ENCODE data around the gene CDH23.
A peak's percentile ranks its signal among the peaks of the same experiment; 100 is the strongest.

CDH23 gene

DNA sequence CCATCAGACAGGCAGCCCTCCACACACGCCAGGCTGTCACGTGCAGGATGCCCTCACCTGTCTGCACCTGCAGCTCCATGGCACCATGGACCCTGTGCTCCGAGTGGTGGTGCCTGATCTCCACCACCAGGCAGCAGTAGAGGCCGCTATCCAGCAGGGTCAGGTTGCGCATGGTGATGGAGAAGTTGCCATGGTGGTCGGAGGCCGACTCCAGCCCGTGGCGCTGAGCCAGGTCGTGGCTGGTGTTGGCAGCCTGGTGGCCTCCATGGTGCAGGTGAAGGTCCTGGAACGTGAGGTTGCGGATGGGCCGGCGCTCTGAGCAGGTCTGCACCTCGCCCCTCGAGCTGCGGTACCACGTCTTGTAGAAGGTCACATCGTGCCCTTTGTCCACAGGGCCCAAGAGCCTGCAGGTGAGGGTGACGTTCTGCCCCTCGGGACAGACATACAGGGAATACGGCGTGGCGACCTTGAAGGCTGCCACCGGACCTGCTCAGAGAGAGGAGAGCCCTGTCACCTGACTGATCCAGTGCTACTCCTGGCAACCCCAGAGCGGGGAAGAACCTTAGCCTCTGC is 364.9 kb downstream of the CDH23 start:
- no peak for DNase-seq (ENCODE audit: extremely low read depth in 1 of 2, low read depth in 1 of 2)

DNA sequence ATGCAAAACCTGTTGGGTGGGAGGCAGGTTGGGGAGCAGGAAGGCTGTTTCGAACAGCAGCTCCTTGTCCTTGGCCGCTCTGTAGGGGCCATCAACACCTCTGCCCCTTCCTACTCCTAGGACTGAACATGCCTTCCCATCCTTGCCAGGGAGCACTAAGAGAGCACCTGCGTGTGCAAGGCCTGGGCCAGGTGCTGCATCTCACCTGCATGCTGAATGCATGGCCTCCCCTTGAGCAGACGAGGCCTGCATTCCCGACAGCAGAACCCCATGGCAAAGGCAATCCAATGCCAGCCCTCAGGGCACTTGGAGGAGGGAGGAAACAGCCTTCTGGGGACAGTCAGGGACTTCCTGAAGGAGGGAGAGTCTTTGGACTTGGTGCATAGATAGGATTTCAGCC is 365.6 kb downstream of the CDH23 start:
- no peak for DNase-seq (ENCODE audit: extremely low read depth in 1 of 2, low read depth in 1 of 2)

DNA sequence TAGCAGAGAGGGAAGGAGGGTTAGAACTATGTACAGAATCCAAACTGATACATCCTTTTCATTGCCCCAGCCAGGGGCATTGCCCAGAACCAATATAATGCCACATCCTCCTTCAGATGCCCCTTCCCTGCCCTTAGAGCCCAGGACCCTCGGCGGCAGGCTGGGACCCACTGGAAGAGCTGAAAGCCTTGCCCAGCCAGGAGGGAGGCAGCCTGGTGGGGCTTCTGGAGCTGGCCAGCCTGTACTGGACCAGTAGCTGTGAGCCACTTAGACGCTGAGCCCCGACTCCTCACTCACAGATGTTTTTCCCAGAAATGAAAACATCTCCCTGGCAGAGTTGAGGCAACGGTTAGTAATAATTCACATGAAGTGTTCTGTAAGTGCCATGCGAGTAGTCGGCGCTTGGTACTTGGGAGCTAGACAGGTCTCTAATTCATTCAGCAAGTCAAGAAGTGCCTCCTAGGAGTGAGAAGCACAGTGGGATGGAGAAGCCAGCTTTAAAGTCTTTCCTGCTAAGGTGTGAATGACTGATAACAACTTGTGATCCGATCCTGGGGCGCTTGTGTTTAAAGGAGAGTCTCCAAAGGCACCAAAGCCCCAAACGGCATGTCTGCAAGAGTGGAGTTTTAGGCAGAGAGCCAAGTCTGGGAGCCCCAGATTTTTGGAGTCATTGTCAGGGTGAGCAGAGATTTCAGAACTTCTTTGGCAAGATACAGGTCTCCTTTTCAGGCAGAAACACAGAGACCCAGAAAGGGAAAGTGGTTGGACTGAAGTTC is 366.8 kb downstream of the CDH23 start:
- no peak for DNase-seq (ENCODE audit: extremely low read depth in 1 of 2, low read depth in 1 of 2)

DNA sequence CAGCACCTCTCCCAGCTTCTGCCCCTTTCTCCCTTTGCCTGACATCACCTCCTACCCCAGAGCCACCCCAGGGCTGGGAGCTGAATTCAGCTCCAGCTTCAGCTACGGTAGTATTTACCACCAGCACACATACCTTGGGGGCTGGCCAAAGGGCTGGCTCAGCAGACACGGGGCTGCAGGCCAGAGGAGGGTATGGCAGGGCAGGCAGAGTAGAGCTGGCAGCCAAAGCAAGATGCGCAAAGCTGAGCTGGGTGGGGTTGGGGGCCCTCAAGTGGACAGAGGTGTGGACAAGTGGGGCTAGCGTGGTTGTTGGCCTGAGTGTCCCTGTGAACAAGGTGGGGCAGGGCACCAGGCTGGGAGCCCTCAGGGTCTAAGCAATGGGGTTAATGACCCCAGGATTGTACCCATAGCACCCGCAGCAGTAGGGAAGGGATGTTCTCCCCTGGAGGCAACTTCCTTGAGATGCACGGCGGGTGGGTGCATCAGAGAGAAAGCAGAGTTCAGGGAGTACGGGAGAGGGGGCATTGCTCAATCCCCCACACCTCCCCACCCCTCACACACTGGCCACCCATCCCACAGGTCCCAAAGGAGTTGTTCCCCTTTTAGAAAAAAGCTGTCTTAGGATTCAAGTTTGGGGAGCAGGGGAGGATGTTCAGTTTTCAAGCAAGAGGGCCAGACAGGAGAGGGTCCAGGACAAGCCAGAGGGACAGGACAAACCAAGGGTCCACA is 368.6 kb downstream of the CDH23 start:
- DNase-seq (ENCODE audit: extremely low read depth in 1 of 2, low read depth in 1 of 2) = no peak

DNA sequence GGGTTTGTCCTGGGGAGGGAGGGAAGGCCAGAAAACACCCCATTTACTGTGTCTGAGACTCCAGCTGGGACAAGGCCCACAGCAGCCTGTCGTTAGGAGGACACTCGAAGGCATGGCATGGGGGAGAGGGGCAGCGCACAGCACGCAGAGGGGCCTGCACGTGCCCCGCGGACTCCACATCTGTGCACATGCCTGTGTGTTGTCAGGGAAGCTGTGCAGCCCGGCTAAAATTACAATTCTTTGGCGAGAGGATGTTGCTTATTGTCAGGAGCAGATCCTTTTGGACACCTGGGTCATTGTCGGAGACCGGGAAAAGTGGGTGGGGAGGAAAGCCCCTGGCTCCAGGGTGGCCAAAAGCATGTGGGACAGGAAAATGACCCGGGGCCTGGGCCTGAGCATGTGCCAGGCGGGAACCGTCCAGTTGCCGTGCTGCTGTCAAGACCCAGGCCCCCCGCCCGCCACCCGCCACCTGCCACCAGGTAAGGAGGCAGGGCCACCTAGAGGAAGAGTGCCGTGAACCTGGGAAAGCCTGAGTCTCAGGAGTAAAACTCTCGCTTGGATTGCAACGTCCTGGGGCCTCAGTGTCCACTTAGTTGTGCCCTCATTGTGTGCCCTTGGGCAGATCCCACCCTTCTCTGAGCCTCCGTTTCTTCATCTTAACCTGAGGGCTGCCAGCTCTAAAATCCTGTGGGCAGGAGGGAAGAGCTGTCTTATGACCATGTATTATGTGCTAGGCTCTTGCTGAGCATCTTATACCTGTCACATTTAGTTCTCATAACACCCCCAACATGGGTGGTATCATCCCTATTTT is 369.4 kb downstream of the CDH23 start:
- DNase-seq (ENCODE audit: extremely low read depth in 1 of 2, low read depth in 1 of 2) = no peak

DNA sequence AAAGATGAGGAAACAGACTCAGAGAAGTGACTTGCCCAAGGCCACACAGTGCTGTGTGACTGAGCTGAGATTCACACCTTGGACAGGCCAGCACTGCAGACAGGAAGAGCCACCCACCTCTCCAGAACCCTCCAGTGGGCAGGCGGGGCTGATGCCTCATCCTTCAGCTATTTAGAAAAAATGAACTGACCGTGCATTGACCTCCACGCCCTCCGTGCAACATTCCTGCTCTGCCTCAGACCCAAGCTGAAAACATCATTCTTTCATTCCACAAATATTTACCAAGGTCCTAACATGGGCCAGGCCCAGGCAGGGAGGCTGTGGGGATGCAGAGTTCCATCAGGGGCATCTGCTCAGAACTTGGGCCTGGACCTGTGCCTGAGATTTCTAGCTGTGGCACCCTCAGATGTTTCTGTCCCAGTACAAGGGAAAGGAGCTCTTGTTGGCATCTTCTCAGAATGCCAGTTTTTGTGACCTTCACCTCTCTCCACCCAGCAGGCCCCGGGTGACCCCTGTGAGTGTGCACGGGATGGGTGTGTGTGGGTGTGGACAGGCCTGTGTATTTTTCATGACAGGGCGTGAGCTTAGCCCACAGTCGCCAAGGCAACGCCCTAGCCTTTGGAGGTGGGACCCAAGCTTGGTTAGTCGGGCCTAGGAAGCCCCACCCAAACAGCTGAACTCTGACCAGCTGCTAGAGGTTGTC is 370.1 kb downstream of the CDH23 start:
- DNase-seq (ENCODE audit: extremely low read depth in 1 of 2, low read depth in 1 of 2) = no peak

DNA sequence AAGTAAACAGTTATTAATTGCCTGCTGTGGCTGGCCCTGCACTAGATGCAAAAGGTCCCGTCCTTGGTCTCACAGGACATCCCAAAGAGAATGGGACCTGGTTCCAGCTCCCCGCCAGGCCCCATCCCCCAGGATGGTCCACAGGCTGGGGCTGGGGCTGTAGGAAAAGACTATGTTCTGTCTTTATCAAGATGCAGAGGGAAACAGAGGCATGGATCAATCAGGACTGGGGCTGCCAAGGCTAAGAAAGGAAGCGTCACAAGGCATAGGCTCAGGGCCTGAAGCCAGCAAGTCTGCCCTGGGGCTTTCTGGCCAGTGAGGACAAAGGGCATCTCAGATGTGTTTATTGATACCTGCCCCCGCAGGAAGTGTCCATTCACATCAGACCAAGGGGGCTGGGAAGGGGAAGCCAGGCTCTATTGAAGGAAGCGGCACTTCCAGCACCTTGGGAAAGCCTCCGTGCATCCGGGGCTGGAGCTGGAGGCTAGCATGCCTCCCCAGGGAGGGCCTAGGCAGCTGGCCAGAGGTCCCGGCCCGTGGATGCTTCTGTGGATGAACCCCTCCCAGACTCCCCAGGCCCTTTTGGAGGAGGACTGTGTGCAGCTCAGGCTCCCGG is 370.8 kb downstream of the CDH23 start:
- DNase-seq (ENCODE audit: extremely low read depth in 1 of 2, low read depth in 1 of 2) = no peak

DNA sequence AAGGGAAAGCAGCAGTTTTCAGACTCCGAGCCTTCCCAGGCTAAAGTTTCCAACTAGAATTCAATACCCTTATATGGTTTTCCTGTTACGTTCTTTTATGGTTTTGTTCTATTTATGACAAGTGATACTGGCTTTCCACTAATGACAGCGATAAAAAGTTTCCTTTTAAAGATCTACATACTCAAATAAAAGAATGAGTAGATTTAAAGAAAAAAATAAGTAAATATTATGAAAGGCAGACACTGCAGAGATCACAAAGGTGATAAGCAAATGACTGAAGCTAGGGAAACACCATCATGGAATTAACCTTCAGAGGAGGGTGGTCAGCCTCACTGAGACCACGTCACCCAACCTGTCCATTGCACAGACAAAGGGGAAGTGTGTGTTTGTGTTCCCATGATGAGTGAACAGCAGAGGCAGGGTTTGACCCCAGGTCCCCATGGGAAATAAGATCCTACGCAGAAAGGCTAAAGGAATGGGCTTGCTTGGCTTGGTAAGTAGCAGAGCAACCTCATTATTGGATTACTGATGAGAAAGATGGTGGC is 372.6 kb downstream of the CDH23 start:
- DNase-seq (ENCODE audit: extremely low read depth in 1 of 2, low read depth in 1 of 2) = no peak

DNA sequence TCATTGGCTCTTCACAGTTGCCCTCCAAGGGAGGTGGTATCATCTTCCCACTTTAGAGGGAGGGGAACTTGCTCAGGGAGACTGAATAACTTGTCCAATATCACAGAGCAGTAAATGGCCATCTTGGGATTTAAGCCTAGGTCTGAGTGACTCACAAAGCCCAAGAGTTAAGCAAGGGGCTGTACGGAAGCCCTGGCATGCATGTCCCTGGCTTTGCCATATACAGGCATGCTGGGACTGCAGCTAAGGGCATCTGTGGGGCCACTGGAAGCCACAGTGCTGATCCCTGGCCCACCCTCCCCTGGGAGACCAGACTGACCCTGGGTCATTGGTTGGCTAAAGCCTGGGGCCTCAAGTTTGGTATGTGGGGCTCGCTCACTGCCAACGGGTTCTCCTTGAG is 373.5 kb downstream of the CDH23 start:
- DNase-seq (ENCODE audit: extremely low read depth in 1 of 2, low read depth in 1 of 2) = no peak

DNA sequence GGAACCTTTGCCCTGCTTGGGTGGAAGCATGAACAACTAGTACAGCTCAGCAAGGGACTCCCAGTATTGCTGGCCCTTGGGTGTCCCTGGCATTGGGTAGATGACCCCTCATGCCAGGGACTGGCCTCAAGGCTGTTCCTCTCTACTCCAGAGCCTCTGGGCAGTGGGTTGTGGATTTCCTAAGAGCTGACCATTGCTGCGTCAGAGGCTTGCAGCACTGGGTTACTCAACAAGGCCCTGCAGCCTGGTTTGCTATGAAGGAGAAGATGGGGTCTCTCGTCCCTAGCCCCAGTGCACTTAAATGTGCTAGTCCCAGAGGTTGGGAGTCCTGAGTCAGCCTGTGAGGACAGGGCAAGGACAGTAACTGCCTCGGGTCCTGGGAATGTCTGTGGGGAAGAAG is 374.1 kb downstream of the CDH23 start:
- DNase-seq (ENCODE audit: extremely low read depth in 1 of 2, low read depth in 1 of 2) = no peak

DNA sequence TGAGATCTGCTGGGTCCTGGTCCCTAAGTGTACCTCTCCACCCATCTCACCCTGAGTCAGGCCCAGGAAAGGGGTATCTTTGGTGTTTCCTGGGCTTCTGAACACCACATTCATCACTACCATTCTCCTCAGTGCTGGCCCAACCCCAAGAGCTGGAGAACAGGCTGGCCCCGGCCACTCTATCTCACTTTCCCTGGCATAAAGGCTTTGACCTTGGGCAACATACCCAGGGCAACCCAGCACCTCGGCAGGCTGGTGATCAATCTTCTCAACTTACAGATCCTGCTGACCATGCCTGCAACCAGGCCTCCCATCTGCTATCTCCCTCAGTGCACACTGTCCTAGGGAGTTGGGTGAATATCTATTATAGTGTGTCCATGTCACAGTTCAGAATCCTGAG is 374.5 kb downstream of the CDH23 start:
- DNase-seq (ENCODE audit: extremely low read depth in 1 of 2, low read depth in 1 of 2) = no peak

DNA sequence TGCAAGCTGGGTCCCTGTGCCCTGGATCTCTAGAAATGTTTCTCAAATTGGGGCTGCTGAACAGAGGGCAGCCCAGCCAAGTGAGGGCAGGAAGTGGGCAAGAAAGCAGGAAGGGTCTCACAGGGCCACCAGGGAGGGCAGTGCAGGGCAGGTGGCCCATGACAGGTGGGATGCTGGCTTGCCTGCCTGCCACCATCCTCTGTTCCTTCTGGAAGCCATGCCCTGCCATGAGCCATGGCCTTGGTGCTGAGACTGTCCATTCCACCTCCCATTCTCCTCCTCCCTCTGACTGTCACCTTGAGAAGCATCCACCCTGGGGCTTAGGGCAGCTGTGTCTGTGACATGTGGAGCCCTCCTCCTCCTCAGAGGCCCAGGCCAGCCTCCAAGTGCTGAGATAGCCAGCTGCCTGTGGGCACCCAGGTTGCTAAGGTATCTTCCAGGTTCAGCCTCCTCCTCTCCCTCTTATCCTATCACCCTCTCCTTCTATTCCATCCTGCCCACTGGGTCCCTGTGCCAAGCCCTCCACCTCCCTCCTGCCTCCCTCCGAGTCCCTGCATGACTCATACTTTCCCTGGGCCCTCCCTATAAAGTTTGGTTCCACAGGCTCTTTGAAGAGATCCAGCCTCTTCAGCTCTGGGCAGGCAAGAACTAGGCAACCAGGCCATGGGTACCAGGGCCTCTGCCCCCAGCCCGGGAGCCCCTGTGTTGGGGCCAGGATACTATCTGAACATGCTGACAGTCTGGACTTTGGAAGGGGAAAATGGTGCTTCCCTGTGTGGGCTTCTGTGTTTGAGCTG is 375.3 kb downstream of the CDH23 start:
- no peak for DNase-seq (ENCODE audit: extremely low read depth in 1 of 2, low read depth in 1 of 2)

DNA sequence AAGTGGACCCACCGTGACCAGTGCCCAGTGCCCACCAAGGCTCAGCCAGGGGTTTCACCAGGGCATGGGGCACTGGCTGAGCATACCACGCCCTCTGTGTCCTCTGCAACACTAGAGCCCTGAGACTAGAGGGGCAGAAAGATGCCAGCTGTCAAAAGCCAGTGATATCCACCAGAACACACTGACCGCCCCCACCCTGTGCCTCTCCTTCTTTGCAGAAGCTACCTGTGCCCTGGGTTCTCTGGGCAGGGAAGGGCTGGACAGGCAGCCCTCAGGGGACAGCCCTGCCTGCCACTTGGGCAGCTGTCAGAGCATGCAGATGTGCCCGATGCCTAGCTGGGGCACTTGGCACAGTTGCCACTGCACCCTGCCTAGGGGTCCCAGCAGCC is 376.1 kb downstream of the CDH23 start:
- DNase-seq (ENCODE audit: extremely low read depth in 1 of 2, low read depth in 1 of 2) = no peak

DNA sequence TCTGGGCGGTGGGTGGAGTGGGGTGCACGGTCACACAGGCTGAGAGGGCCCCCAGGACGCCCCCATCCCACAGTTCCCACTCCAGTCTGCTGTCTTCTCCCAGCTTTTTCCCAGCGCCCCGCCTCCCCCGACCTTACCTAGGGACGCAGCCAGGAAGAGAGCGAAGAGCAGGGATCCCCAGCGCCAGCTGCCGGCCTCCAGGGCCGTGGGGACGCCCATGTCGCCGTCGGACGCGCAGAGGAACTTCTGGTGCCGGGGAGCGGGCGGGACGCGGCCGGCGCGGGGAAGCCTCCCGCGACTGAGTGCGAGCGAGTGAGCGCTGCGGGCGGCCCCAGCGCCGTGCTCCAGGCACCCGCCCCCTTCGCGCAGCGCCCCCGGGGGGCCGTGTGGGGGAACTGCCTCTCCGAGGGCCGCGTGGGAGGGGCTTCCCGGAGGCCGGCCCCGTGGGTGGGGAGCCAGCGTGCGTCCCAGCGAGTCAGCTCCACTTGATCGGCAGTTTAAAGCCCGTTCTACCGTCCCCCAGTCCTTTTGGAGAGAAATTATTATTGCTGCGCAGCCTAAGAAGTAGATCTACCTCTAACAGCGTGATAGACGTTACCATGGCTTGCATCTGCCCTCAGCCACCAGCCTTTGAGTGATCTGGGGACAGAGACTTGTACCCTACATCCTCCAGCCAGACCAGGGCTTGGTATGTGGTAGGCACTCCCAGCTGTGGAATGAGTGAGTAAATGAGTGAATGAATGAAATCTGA is 376.7 kb downstream of the CDH23 start, which contains the start of gene VSIR:
TSS of gene VSIR (minus strand) at position 300 of the 751 bp plus-strand sequence. CDS start at position 219, 81 bp downstream.
- peak; percentile 80 to 91 for DNase-seq (ENCODE audit: extremely low read depth in 1 of 2, low read depth in 1 of 2)

DNA sequence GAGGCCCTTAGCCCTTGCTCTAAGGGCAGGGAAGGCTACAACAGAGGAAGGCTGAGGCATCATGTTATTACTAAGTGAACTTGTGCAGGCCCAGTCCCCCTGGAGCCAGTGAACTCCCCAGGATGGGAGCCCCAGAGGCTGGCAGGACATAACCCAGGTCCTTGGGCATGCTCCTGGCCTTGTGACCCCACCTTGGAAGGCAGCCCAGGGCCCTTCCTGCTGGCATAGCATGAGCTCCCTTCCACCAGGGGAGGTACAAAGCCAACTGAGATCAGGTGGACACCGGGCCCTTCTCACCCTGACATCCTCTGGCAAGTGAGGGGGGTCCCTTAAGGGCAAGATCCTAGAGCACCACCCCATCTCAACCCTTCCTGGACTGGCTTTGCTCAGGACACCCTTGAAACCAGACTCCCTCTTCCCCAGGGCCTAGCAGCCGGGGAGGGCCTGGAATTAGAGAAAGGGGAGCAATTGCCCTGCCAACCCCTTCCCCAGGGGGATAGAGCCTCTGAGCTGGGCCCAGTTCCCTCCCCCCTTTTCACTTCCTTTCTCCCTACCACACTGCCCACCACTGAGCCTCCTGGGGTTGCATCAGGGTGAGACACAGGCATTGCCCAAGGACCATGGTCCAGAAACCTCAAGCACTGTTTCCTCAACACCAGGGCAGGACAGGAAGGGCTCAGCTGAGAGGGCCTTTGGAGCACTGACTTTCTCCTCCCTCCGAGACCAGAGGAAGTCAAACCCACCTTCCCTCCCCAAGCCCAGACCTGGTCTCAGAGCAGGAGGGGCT is 378.4 kb downstream of the CDH23 start:
- DNase-seq (ENCODE audit: extremely low read depth in 1 of 2, low read depth in 1 of 2) = no peak

DNA sequence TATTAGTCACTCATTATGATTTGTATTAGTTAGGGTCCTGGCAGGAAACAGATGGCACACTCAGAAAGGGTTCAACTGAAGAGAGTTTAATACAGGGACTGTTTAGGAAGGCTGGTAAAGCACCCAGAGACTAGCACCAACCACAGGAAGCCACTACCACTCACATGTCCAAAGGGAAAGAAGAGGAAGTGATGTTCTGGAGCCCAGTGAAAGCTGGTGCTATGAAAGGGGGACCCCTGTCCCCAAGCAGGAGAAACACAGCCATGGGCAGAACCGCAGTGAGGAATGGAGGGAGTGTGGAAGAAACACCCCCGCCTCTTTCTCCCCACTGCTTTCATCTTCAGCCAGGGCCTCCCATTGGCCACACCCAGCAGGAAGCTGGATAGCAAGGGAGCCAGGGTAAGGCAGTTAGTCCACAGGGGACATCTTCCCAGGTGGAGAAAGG is 379.8 kb downstream of the CDH23 start:
- no peak for DNase-seq (ENCODE audit: extremely low read depth in 1 of 2, low read depth in 1 of 2)

DNA sequence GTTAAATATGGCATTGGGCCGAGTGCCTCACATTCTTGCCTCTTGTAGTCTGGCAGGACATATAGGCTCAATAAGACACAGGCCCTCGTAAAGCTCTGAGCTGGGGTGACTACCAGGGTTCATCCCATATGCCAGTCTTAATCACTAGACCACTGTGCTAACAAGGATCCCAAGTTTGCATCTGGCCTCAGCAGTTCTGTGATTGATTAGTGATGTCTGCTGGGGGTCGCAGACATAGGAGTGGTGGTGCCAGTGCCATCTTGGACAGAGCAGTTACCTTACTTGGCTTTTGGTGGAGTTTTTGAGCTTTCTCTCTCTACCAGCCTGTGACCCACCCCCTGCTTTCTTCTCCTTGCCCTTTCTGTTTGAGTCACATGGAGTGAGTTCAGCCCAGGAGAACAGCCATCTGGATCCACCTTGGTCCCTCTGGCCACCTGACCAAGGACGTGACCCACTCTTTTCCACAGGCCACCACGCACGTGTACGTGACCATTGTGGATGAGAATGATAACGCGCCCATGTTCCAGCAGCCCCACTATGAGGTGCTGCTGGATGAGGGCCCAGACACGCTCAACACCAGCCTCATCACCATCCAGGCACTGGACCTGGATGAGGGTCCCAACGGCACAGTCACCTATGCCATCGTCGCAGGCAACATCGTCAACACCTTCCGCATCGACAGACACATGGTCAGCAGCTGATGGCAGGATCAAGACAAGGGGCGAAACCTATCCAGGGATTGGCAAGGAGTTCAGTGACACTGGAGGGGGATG is 380.7 kb downstream of the CDH23 start:
- DNase-seq (ENCODE audit: extremely low read depth in 1 of 2, low read depth in 1 of 2) = no peak
